ENCODE results near the gene GRB14. TPM values are rescaled to one million over a fixed set of nuclear protein-coding genes. Genes with fewer than 3 reads are reported as not detected.
"Not testable (repeated sequence)": the region's sequence is repeated elsewhere in the genome, so short reads cannot be mapped to it uniquely, and the experiment has no call there.

The GRB14 gene
- total RNA-seq, 2 donors from 2014 or later, result not detected

DNA sequence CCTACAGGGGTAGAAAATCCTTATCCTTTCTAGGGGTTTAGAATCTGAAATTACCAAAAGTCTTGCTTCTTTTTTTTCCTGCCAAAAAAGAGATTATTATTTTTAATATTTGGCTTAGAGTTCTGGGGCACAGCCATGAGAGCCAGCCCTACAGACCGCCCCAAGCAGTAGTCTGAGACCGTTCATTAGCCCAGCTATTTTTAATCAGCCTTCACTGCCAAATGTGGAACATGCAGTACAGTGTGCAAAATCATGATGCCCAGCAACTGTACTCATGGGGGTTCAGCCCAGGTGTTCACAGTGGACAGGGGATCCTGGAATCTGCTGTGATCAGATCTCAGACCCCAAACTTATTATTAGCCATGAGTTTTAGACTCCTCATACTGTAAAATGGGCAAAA, 60.4 kb downstream of the GRB14 start:
- no peak overlapping the region for H3K27ac Mint-ChIP-seq
- no peaks in the 10 kb centered on the region for H3K36me3 Mint-ChIP-seq
- no peaks in the 10 kb centered on the region for H3K4me1 Mint-ChIP-seq (ENCODE audit: low read depth in 2 of 2)
- H3K27me3 Mint-ChIP-seq, result no peaks in the 10 kb centered on the region
- H3K4me3 Mint-ChIP-seq, result no peak overlapping the region
- ATAC-seq (no peak), DNase-seq (ENCODE audit: low spot score) (no peak)
- H3K9me3 Mint-ChIP-seq, result no peaks in the 10 kb centered on the region

DNA sequence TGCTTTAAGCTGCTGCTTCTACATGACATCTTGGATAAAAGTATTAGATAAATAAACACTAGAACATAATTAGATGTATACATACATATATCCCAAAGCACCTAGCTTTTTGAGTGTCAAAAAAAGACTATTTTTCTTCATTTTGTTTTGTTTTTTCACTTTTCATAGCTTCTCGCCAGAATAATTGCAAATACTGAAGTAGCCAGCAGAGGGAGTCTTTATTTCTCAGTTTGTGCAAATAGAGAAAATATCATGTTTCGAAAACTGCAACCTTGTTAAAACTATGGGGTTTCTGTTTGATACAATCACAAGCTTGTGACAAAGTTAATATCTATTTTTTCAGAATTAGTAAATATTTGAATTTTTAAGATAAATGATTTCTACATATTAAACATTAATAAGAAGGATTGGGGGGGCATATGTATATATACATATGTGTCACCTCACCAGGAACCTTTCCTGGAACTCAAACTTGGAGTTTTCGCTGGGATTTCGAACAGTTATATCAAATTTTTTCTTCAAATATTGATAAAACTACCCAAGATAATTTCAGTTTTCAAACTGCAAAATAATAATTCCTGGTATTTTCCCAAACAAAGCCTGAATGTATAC, 61.0 kb downstream of the GRB14 start:
- no peak overlapping the region for H3K27ac Mint-ChIP-seq
- H3K27me3 Mint-ChIP-seq, result no peaks in the 10 kb centered on the region
- no peaks in the 10 kb centered on the region for H3K9me3 Mint-ChIP-seq

DNA sequence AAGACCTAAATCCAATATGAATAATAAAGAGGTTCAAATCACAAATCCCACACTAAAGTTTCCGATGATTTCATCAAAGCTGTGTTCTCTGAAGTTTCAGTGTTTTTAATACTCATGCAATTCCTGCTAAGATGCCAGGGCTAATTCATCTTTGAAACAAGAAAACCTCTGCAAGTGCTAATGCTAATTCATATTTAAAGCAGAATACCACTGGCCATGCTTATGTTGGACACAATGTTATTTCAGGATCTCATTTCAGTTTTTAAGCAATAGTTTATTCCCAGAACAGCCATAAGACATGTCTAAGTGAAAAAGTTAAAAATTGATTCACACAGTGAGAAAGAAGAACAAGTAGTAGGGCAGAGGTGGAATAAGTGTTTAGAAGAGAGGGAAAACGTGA, 62.8 kb downstream of the GRB14 start:
- H3K36me3 Mint-ChIP-seq, result no peaks in the 10 kb centered on the region
- H3K4me3 Mint-ChIP-seq, result no peak overlapping the region
- ATAC-seq (no peak), DNase-seq (ENCODE audit: low spot score) (no peak)
- no peak overlapping the region for H3K27ac Mint-ChIP-seq
- no peaks in the 10 kb centered on the region for H3K4me1 Mint-ChIP-seq (ENCODE audit: low read depth in 2 of 2)
- H3K9me3 Mint-ChIP-seq, result no peaks in the 10 kb centered on the region
- no peaks in the 10 kb centered on the region for H3K27me3 Mint-ChIP-seq

More for the DNA sequence above, 61.0 kb downstream of the GRB14 start:
- ATAC-seq (no peak), DNase-seq (ENCODE audit: low spot score) (no peak)
- Mint-ChIP-seq H3K36me3 (no peaks in the 10 kb centered on the region), H3K4me1 (ENCODE audit: low read depth in 2 of 2) (no peaks in the 10 kb centered on the region), H3K4me3 (no peak overlapping the region)

DNA sequence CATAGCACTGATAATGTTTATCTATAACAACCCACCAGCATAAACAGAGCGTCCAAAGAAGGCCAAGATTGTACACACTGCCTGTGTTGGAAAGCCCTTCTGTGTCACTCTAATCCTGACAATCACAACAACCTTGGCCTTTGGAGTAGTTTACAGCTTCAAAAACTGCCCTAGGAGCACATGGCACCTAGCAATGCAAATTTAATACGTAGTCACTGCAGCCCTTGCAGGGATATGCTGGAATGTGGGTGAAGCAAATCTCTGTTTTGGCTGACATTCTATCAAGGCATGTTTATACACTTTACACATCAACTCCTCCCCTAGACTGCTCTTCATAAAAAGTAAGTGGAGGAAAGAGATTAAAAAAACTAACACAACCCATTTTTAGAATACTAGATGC, 66.8 kb downstream of the GRB14 start:
- no peak for DNase-seq (ENCODE audit: low spot score)
- ATAC-seq, result no peak
- no peak overlapping the region for H3K4me3 Mint-ChIP-seq
- H3K27me3 Mint-ChIP-seq, result no peaks in the 10 kb centered on the region
- H3K4me1 Mint-ChIP-seq (ENCODE audit: low read depth in 2 of 2), result no peaks in the 10 kb centered on the region
- no peak overlapping the region for H3K27ac Mint-ChIP-seq
- H3K36me3 Mint-ChIP-seq, result no peaks in the 10 kb centered on the region
- peaks cover 2% of the 10 kb centered on the region for H3K9me3 Mint-ChIP-seq

DNA sequence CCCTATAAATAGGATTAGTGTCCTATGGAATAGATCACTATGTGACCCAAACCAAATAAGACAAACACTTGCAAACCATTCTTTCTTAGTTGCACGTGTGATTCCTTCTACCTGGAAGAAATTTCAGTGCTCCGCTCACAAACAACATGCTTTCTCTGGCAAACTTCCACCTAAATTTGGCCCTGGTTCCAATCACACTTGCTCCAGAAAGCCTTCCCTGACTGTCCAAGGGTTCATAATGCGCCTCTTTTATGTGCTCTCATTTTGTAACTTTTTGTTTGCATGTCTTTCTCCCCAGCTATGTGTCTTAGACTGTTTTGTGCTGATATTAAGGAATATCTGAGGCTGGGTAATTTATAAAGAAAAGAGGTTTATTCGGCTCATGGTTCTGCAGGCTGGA, 69.8 kb downstream of the GRB14 start:
- H3K36me3 Mint-ChIP-seq, result no peaks in the 10 kb centered on the region
- no peaks in the 10 kb centered on the region for H3K27me3 Mint-ChIP-seq
- DNase-seq (ENCODE audit: low spot score), result no peak
- ATAC-seq, result no peak
- H3K4me3 Mint-ChIP-seq, result no peak overlapping the region
- no peaks in the 10 kb centered on the region for H3K4me1 Mint-ChIP-seq (ENCODE audit: low read depth in 2 of 2)
- H3K9me3 Mint-ChIP-seq, result peaks cover 2% of the 10 kb centered on the region
- H3K27ac Mint-ChIP-seq, result no peak overlapping the region

DNA sequence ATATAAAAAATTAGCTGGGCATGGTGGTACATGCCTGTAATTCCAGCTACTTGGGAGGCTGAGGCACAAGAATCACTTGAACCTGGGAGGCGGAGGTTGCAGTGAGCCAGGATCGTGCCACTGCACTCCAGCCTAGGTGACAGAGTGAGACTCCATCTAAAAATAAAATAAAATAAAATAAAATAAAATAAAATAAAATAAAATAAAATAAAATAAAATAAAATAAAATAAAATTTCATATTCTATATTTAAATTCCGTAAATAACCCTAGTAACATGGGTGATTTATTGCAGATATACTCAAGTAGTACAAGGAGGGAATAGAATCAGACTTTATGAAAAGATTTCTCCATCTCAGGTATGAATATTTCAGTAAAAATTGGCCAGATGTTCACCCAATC, 71.6 kb downstream of the GRB14 start:
- not testable (repeated sequence) for H3K4me3 Mint-ChIP-seq; H3K27me3 Mint-ChIP-seq; H3K4me1 Mint-ChIP-seq (ENCODE audit: low read depth in 2 of 2); H3K9me3 Mint-ChIP-seq; H3K27ac Mint-ChIP-seq; DNase-seq (ENCODE audit: low spot score); H3K36me3 Mint-ChIP-seq; ATAC-seq

DNA sequence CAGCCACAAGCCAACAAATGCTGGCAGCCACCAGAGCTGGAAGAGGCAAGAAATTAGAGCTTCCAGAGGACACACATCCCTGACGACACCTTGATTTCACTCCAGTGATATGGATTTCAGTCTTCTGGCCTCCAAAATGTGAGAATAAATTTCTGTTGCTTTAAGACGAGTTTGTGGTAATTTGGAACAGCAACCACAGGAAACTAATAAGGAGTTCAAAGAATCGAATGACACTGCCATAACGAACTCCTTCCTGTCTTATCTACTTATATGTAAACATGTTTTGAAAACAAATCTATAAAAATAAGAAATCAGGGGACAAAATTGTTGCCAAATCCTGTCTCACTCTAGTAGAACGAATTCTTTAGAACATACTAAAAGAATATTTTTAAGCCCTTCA, 75.8 kb downstream of the GRB14 start:
- ATAC-seq, result no peak
- Mint-ChIP-seq H3K4me3 (no peak overlapping the region), H3K4me1 (ENCODE audit: low read depth in 2 of 2) (no peaks in the 10 kb centered on the region), H3K27me3 (no peaks in the 10 kb centered on the region), H3K36me3 (no peaks in the 10 kb centered on the region), H3K9me3 (peaks cover 2% of the 10 kb centered on the region), H3K27ac (no peak overlapping the region)
- no peak for DNase-seq (ENCODE audit: low spot score)

DNA sequence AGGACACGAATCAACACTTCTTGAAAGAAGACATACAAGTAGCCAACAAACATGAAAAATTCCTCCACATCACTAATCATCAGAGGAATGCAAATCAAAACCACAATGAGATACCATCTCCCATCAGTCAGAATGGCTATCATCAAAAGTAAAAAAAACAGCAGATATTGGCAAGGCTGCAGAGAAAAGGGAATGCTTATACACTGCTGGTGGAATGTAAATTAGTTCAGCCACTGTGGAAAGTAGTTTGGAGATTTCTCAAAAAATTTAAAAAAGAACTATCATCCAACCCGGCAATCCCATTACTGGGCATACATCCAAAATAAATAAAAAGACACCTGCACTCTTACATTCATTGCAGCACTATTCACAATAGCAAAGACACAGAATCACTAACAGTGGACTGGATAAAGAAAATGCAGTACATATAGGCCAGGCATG, 78.7 kb downstream of the GRB14 start:
- H3K36me3 Mint-ChIP-seq, result no peaks in the 10 kb centered on the region
- no peaks in the 10 kb centered on the region for H3K9me3 Mint-ChIP-seq
- no peak for DNase-seq (ENCODE audit: low spot score)
- H3K27me3 Mint-ChIP-seq, result no peaks in the 10 kb centered on the region
- ATAC-seq, result no peak
- H3K4me1 Mint-ChIP-seq (ENCODE audit: low read depth in 2 of 2), result no peaks in the 10 kb centered on the region
- H3K4me3 Mint-ChIP-seq, result no peak overlapping the region
- H3K27ac Mint-ChIP-seq, result no peak overlapping the region

DNA sequence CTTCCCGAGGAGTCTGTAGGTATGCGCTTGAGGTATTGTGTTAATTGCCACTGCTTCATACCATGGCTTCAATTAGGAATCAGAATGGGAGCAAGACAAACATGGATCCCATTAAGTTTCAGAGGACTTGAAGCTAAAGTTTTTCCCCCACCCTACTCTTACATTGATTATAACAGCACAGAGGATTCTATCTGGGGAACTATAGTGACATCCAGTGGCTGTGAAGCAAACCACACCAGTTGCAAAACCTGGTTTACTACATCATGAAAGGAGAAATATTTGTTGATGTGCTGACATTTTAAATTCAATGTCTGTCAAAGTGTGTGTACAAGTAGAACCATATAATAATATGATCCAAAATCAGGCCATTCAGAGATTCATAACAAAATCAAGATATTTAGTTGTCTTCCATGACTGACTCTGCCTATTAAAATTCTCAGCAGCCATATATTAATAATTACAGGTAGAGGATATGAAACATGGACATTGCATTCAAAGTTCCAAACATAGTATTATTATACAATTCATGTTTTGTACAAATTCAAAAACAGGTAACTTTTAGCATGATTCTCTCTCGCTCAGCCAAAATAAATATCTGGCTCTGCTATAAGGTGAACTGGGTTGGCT, 82.9 kb downstream of the GRB14 start:
- Mint-ChIP-seq H3K27me3 (no peaks in the 10 kb centered on the region), H3K27ac (no peak overlapping the region), H3K9me3 (no peaks in the 10 kb centered on the region), H3K4me3 (no peak overlapping the region), H3K4me1 (ENCODE audit: low read depth in 2 of 2) (no peaks in the 10 kb centered on the region), H3K36me3 (no peaks in the 10 kb centered on the region)
- no peak for ATAC-seq
- no peak for DNase-seq (ENCODE audit: low spot score)

DNA sequence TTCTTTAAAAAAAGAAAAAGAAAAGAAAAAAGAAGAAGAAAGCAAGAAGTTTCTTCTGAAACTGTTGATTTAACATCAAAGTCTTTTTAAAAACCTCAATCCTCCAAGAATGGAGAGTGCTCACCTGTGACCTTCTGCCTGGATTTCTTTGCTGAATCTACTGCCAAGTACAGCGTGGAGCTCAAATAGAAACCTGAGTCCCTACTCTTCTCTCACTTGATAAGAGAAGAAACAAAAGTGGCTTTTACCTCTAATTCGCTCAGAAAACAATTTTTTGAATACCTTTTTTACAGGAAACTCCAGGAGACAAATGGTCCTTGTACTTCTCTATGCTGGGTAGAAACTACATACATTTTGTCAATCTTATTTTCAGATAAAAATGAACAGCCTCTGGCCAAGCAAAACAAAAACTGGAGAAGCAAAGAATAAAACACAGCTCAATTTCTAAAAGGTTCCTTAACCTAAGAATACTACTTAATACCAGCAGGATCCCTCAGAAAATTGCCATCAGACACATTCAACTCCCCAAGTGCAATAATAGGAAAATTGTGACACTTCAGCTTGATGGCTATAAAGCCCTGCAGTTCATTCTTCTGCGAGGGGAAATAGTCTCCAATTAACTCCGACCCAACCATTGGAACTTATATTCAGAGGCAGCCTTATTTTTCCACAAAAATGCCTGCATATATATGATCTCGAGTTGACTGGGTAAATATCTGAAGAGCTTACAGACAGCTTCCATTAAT, 85.8 kb downstream of the GRB14 start:
- DNase-seq (ENCODE audit: low spot score), result no peak
- no peaks in the 10 kb centered on the region for H3K4me1 Mint-ChIP-seq (ENCODE audit: low read depth in 2 of 2)
- no peaks in the 10 kb centered on the region for H3K27me3 Mint-ChIP-seq
- H3K27ac Mint-ChIP-seq, result no peak overlapping the region
- no peak for ATAC-seq
- no peak overlapping the region for H3K4me3 Mint-ChIP-seq
- H3K36me3 Mint-ChIP-seq, result no peaks in the 10 kb centered on the region
- H3K9me3 Mint-ChIP-seq, result no peaks in the 10 kb centered on the region

DNA sequence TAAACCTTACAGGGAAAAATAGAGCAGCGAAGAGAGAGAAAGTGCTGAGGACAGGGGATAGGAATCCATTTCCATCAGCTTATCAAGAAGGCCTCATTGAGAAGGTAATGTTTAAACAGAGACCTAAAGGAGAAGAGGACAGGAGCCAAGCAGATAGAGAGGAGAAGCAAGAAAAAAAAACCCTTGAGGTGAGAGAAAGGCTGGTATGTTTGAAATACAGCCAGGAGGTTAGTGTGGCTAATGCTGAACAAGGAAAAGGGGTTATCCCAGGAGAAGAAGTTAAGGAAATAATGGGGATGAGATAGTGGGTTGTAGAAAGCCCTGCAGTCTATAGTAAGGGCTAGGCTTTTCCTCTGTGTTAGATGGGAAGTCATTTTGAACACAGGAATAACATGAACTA, 90.8 kb downstream of the GRB14 start:
- H3K4me3 Mint-ChIP-seq, result no peak overlapping the region
- H3K9me3 Mint-ChIP-seq, result no peaks in the 10 kb centered on the region
- no peaks in the 10 kb centered on the region for H3K4me1 Mint-ChIP-seq (ENCODE audit: low read depth in 2 of 2)
- H3K27me3 Mint-ChIP-seq, result no peaks in the 10 kb centered on the region
- H3K27ac Mint-ChIP-seq, result no peak overlapping the region
- DNase-seq (ENCODE audit: low spot score), result no peak
- no peak for ATAC-seq
- H3K36me3 Mint-ChIP-seq, result no peaks in the 10 kb centered on the region

DNA sequence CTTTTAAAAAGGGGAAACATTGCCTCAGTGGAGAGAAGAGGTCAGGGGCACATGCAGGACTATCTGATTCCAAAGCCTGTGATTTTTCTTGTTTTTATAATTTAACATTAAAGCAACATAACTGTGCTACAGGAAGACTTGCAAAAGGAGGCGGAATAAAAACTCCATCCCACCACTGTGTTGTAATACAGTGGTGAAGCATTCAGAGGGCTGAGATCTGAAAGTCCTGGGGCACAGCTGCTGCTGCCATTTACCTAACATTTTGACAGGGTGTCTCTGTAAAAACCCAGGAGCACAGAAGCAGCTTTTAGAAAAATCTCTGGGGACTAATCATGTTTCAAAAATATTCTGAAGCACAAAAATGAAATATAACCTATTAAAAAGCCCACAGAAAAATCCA, 97.6 kb downstream of the GRB14 start:
- Mint-ChIP-seq H3K27ac (no peak overlapping the region), H3K4me3 (no peak overlapping the region), H3K27me3 (no peaks in the 10 kb centered on the region), H3K9me3 (peaks cover 9% of the 10 kb centered on the region), H3K36me3 (no peaks in the 10 kb centered on the region), H3K4me1 (ENCODE audit: low read depth in 2 of 2) (no peaks in the 10 kb centered on the region)
- DNase-seq (ENCODE audit: low spot score) (no peak), ATAC-seq (no peak)

DNA sequence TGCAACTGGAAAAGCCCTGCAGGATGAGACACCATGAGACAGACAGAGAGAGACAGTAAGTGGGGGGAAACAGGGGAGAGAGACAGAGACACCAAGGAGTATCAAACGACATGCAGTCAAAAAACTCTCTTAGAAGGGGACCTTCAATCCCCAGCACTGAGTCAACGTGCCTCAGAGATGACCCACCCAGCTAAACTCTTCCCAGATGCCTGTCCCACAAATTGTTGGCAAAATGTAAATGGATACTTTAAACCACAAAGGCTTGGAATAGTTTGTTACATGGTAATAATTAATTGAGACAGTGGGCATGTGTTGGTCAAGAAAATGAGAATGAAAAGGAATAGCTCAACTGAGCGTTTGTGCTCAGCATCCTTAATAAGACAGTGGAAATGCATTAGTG, 98.3 kb downstream of the GRB14 start:
- no peak for DNase-seq (ENCODE audit: low spot score)
- Mint-ChIP-seq H3K9me3 (peaks cover 15% of the 10 kb centered on the region), H3K4me3 (no peak overlapping the region), H3K27ac (no peak overlapping the region), H3K36me3 (no peaks in the 10 kb centered on the region), H3K27me3 (no peaks in the 10 kb centered on the region), H3K4me1 (ENCODE audit: low read depth in 2 of 2) (no peaks in the 10 kb centered on the region)
- ATAC-seq, result no peak

DNA sequence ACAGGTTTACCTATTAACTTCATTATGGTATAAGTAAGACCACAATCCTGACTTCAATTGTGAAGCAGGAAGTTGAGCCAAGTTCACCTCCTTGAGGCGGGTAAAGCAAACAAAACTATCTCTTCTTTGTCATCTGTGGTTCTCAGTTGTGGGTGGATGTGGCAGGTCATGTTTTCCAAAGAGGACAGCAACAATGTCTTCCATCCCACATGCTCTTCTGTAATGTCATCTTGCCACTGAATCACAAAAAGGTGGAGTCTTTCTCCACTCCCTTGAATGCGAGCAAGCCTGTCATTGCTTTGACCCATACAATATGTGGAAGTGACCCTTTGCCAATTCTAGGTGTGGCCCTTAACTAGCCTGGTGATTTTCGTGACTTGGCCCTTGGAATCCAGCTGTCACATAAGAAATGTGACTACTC, 98.7 kb downstream of the GRB14 start:
- no peak for DNase-seq (ENCODE audit: low spot score)
- Mint-ChIP-seq H3K36me3 (no peaks in the 10 kb centered on the region), H3K4me3 (no peak overlapping the region), H3K4me1 (ENCODE audit: low read depth in 2 of 2) (no peaks in the 10 kb centered on the region), H3K27me3 (no peaks in the 10 kb centered on the region), H3K9me3 (peaks cover 15% of the 10 kb centered on the region), H3K27ac (no peak overlapping the region)
- no peak for ATAC-seq

All from natural killer cell treated with Interleukin-12 subunit alpha and Interleukin-12 subunit beta and Interleukin-15 and Interleukin-18, amount 100 ng/mL, for 72 hours (primary cell).